GM06990 (cell line): ENCODE data around the gene TRMT10B.

Source experiments
- DNase-seq: peaks from one replicate; pipeline ENCODE4 v3.0.0-alpha.2; 2011; ENCODE audit not compliant: insufficient read length; ENCODE audit errors: extremely low read depth
- H3K27me3 ChIP-seq: replicated peaks from 2 replicates; pipeline ENCODE4 v1.6.0; 2011; ENCODE audit warnings: low read length; ENCODE audit not compliant: control insufficient read depth, insufficient read depth
- H3K36me3 ChIP-seq: 2 replicates; pipeline ENCODE4 v1.5.1; 2011; ENCODE audit warnings: low read length; ENCODE audit not compliant: control insufficient read depth, insufficient read depth
- H3K4me3 ChIP-seq: replicated peaks from 2 replicates; pipeline ENCODE4 v1.5.1; 2011; ENCODE audit warnings: low read depth, mild to moderate bottlenecking, control low read depth, low read length
- CTCF ChIP-seq: IDR thresholded peaks from 2 replicates; pipeline ENCODE4 v1.5.1; 2011; ENCODE audit warnings: low read length, control low read depth, mild to moderate bottlenecking, inconsistent platforms; ENCODE audit not compliant: insufficient read depth, poor library complexity, severe bottlenecking

The TRMT10B gene

GRCh38 chr9:37753489-37754190, at the start of gene TRMT10B:
TSS of gene TRMT10B (plus strand) at chr9:37753805. CDS start at chr9:37761932, 8,127 bp downstream.
- Histone ChIP-seq H3K36me3 (no peaks in the 10 kb centered on the region), H3K4me3 (peak within 1 kb of the TSS; percentile 71), H3K27me3 (no peaks in the 10 kb centered on the region)
- no peak for TF ChIP-seq CTCF
- DNase-seq, result peak; percentile 82

DNA sequence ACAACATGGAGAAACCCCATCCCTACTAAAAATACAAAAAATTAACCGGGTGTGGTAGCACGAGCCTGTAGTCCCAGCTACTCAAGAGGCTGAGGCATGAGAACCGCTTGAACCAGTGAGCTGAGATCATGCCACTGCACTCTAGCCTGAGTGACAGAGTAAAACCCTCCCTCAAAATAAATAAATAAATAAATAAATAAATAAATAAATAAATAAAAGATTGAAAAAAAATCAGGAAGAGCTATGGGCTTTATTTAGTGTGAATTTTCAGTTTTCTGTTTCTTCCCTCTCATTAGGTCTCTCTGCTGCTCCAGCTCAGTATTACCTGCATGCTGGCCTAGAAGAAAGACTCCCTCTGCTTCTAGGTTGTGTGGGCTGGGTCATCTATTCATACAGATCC, 47.8 kb upstream of the TRMT10B start:
- DNase-seq, result no peak
- H3K36me3 ChIP-seq, result no peaks in the 10 kb centered on the region
- no peaks in the 10 kb centered on the region for H3K27me3 ChIP-seq
- no peak overlapping the region for H3K4me3 ChIP-seq
- no peak for TF ChIP-seq CTCF

GRCh38 chr9:37706290-37706689, 47.3 kb upstream of the TRMT10B start:
- H3K27me3 ChIP-seq, result no peaks in the 10 kb centered on the region
- DNase-seq, result no peak
- no peak overlapping the region for H3K4me3 ChIP-seq
- H3K36me3 ChIP-seq, result no peaks in the 10 kb centered on the region
- no peak for TF ChIP-seq CTCF

DNA sequence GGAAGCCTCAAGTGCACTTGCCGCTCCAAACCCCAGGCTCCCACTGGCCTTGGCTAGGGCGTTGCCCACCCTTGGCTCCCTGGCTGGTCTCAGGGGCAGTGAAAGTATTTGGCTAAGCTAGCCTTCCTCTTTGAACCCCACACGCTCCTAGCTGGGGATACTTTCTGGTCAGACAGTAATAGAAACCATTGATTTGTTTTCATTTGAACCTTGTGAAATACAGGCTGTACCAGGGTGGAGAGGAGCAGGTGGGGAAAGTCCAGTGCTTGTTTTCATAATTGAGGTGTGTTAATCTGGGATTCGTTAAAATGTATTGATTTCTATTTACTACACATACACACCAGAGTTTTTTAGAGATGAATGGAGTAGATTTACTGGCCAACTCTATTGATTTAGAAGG, 45.9 kb upstream of the TRMT10B start:
- no peak for DNase-seq
- Histone ChIP-seq H3K4me3 (no peak overlapping the region), H3K36me3 (no peaks in the 10 kb centered on the region), H3K27me3 (no peaks in the 10 kb centered on the region)
- TF ChIP-seq CTCF, result no peak

GRCh38 chr9:37710046-37710445, 43.6 kb upstream of the TRMT10B start:
- Histone ChIP-seq H3K27me3 (no peaks in the 10 kb centered on the region), H3K4me3 (no peak overlapping the region), H3K36me3 (no peaks in the 10 kb centered on the region)
- DNase-seq, result no peak
- no peak for TF ChIP-seq CTCF

- no peak overlapping the region for H3K4me3 ChIP-seq
- H3K27me3 ChIP-seq, result no peaks in the 10 kb centered on the region; the same call in 1 of the 2 replicates
- no peak for TF ChIP-seq CTCF
- no peak for DNase-seq
- H3K36me3 ChIP-seq, result no peaks in the 10 kb centered on the region
Measured at GRCh38 chr9:37715260-37715659, 38.3 kb upstream of the TRMT10B start.
